NOMO-1 treated with DMSO at 0.1 percent for 48 hours (cell line): Measurements from ENCODE around the gene SLC6A13.

ENCODE experiments used
- DNase-seq: peaks from one replicate; lab custom pipeline; 2025; ENCODE audit not compliant: unreplicated experiment; lab: John Stamatoyannopoulos, UW

The SLC6A13 gene

DNA sequence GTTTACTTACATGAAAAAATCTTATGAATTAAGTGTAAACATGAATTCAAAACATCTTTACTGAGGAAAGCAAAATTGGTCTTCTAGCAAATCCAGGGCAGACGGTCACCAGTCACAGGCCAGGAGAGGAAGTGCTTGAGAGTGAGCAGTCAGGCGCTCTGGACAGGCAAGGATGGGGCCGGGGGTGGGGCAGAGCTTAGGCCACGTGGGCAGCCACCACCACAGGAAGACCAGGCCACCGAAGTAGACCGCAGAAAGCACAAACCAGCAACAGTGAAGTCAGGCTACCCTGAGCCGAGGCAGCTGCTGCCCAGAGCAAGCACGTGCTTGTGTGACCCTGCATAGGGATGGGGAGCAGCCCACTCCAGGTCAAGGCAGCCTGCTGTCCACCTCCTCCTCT is 82.2 kb downstream of the SLC6A13 start:
- peak; percentile 90 for DNase-seq

DNA sequence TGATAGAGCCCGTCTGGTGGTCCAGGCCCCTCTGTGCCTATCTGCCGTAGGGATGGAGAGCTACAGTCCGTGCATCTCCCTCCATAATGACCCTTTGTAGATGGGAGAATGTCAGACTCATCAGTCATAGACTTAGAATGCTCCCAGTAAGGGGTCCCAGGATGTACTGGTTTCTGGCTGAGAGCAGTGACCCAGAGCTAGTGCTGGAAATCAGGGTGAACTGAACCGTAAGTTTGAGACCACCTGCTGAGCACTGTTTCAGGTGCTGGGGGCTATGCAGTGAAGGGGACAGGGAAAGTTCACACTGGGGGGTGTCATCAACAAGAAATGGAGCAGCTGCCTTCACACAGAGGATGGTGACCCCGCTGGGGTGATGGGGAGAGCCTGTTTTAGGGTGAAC is 82.8 kb downstream of the SLC6A13 start:
- no peak for DNase-seq

DNA sequence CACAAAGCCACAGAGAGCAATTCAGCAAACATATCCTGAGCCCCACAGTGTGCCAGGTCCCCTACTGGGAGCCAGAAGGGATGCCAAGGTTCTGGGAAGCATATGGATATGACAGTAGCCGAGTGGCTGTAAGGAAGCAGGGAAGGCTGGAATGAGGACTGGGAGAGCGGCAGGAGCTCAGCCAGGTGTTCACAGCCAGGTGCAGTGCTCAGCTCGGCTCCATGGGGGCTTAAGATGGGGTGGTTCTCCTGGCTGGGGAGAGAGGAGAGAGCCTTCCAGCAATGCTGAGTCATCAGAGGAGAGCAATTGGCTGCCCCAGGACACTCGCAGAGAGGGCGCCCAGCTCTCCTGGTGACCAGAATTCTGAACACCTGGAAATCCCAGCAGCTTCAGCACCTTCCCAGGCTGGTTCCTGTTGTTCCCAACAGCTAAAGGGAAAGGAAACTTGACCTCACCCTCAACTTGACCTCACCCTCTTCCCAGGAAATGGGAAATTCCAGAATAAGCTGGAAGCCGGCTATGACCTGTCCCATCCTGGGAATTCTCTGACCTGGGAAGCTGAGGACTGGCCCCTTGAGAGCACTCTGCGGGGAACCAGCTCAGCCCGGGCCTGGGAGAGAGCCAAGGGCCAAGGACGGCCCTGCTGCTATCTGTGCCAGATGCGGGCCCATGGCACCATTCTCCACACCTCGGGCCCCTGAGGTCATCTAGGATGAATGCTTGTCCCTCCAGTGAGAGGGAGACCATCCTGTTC is 83.3 kb downstream of the SLC6A13 start:
- no peak for DNase-seq

DNA sequence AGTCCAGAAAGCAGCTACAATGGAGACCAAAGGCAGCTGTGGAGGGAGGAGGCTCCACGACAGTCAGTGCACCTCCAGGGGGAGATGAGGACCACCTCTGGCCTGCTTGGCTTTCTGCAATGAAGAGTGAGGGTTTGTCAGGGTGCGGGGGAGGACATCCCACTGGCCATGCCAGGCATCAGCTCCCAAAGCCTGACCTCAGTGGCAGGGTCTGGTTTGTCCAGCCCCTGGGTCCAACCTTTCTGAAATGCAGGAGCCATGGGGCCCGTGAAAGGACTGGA is 83.9 kb downstream of the SLC6A13 start:
- no peak for DNase-seq

DNA sequence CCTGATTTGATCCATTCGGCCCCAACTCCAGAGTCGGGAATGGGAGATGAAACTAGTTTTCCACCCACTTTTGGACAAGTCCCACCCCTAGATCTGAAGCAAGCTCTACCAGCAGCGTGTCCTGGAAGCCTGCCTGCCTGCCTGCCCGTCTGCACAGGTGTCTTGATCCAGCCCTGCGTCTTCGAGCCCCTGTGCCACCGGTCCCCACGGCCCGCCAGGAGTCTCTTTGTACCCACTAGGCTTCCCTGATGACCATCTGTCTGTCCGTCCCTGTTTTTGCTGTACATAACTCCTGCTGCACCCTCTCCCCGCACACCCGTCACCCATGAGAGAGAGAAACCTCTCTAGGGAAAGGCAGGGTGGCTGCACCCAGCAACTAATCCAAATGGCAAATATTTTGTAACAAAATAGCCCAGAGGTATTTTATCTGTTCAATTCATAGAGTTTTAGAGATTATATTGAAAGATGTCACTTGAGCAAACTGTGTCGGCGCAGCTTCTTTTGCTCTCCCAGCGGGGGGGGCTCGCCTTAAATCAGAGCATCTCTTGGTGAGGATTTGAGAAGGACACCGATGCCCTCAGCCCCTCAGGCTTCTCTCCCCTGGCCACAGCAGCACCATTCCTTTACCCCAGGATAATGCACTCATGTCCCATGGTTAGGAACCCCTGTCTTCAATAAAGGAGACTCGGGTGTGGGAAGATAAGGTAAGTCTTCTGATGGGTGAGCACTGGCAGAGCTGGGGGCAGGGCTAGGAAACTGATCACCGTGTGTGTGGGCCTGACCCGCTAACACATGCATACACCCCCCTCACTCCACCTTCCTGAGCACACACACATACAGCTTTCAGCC is 84.4 kb downstream of the SLC6A13 start:
- DNase-seq = no peak

DNA sequence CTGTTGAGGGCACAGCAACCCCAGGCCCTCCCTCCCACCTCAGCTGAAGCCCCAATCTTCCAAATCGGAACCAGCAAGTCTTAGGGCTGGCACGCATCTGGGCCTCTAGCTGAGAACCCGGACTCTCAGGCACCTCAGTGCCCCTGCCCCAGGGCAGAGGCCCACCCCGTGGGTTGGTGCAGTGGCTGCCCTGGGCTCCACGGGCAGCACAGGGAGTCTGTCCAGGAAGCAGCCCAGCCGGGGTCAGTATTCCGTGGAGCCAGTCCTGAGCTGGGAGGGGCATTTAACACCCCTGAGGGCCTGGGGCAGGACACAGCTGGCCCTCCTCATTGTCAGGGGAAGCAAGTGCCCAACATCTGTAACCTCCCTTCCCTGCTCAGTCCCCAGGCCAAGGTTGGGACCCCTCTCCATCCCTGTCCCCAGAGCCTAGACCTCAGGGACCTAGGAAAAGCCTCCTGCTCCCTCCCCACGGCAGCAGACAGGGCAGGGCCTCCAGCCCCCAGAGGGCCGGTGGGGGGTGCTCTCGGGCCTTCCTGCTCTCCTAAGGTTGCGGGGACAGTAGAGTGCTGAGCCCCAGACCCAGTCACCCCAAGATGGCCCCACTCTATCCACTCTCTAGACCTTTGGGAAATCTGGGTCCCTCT is 85.2 kb downstream of the SLC6A13 start:
- no peak for DNase-seq

DNA sequence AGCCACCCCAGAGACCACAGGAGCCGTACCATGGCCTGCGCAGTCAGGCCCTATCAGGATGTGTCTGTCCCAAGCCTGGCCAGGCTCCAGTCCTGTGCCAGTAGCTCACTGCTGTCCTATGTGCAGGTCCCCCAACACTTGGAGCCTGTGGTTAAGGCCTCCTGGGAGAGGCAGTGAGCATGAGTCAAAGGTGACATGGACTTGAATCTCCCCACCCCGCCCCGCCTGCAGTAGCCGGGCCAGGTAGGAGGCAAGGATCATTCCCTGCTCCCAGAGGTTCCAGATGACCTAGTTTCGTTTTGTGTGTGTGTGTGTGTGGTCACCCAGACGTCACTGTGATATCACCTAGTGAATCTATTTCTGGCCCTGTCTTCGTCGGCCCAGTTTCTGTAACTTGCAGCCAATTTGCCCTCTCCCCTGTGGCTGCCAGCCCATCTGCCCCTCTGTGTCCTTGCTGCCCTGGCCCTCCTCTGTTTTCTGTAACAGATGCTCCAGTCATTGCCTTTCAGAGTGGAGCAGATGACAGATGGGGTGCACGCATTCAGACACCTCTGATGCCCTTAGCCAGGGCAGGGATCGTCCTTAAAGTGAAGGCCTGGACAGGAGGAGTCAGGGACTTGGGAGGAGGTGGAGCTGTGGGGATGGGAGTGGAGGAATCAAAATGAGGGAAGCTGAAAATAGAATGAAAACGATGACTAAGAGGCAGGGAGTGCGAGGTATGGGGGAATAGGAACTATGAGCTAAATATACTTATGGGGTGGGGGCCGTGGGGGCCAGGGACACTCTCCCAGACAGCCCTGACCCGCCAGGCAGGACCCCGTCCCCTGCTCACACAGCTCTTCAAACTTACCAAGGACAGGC is 86.1 kb downstream of the SLC6A13 start:
- no peak for DNase-seq

DNA sequence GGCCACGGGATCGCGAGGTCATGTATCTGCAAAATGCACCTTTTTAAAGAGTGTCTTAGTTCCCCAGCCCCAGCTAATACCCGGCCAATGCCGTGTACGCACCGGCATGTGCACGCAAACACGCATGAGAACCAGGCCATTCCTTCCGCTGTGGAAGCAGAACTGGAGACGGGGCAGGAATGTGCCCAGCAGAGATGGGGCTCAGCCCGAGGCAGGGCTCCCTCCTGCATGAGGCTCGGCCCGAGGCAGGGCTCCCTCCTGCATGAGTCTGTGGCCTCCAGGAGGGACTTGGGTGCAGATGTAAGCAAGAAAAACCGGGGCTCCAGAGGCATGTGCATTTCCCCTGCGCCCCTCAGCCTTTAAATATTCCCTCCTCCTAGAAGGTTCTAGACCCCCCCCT is 86.9 kb downstream of the SLC6A13 start:
- DNase-seq = no peak

DNA sequence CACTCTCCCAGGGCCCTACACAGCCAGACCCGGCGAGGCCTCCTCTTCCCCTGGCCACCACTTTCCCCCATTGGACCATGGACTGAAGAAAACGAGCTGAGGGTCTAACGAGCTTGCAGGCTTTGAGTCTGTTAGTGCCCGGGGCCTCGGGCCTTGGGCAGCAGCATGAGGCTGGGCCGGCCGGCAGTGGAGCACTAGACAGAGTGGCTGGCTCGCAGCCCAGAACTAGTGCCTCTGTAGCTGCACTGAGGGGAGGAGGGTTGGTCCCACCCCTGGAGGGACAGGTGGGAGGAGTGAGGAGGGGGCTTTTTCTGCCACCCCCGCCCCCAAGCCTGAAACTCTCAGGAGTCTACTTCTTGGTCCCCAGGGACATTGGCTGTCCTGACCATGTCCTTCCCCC is 87.4 kb downstream of the SLC6A13 start:
- no peak for DNase-seq

DNA sequence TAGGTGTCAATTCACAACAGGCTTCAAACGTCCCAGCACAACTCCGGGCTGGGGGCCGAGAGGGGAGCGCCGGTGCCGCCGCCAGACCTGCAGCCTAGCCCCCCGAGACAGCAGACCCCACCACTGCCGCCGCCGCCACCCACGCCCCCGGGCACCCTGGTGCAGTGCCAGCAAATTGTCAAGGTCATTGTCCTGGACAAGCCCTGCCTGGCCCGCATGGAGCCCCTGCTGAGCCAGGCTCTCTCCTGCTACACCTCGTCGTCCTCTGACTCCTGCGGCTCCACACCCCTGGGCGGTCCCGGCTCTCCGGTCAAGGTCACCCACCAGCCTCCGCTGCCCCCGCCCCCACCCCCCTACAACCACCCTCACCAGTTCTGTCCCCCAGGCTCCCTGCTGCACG is 88.0 kb downstream of the SLC6A13 start:
- no peak for DNase-seq

DNA sequence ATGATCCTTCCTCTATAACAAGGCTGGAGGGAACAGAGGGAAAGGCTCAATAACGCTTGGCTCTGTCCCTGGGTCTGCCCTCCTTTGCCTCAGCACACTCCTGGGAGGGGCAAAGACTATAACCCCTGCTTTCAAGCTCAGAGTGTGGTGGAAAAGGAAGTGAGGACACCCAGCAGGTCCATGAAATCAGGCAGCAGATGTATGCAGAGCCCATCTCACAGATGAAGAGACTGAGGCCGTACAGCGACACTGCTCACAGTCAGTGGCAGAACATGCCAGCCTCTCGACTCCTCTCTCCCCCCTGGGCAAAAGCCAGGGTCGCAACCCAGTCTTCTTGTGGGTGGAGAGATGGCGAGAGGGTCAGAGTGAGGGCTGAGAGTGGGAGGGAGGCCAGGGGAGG is 88.5 kb downstream of the SLC6A13 start:
- DNase-seq = no peak

DNA sequence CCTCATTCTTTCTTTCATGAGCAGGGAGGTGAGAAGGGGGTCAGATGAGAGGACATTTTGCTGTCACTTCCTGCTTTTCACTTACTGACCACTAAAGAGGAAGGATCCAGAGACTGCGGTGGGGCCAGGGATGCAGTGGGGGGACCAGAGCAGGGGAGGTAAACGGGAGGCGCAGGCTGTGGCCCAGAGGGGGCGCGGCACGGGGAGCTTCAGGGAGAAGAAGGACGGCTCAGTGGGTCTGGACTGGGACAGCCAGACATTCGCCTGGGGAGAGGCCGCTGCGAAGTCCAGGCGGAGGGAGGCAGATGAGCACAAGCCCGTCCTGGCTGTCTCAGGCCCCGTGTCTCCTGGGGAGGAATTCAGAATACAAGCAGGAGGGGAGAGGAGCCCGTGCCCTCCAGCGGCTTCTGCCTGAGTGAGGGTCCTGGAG is 89.9 kb downstream of the SLC6A13 start:
- peak; percentile 54 for DNase-seq

DNA sequence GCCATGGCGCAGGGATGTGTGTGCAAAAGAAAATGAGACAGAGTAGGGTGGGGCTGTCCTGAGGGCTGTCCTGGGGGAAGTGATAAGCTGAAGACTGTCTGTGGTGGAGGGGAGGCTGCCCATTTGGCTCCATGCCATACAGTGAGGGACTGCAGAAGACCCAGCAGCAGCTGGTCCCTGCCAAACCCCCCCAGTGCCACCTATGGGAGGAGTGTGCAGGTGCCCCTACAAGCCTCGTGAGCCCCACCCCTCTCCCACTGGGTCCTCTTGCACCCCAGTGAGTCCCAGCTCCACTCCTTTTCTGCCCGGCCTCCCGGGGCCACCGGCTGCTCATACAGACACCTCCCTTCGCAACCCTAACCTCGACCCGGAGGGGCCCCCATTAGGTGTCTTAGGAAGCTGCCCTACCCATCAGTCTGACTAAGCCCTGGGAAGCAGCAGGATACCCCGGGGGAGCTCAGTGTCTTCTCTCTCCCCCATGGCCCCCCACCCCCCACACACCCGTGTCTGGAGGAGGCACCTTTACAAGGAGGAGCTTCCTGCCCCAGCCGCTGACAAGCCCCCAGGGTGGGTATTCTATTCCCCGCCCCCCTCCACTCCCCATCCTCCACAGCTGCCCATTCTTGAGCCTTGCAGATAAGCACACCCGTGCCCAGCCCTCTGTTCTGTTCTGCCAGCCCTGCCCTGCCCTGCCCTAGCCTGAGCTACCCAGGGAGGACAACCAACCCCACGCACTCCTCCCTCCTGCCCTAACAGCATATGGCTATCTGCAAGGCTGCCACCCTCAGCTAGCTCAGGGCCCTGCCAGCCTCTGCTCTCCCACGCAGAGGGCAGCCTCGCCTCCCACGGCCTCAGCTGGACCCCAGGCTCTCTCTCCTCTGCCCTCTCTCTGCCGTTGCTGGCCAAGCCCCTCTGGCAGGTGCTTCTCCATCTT is 90.6 kb downstream of the SLC6A13 start:
- DNase-seq = no peak

DNA sequence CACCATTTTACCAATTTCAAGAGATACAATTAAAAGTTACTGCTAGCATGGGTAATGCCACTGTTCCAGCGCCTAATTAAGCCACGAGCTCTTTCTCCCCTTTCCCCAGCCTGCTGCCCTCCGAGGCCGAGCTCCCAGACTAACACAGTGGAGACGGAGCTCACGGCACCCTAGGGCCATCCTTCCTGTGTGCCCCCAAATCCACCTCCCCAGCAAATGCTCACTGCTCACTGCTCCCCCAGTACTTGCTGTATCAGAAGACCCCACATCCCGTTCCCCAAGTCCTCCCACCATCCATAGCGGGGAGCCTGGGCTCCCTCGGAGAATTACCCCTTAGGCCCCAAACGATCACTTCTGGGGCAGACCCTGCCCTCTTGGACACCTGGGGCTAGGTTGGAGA is 91.4 kb downstream of the SLC6A13 start:
- no peak for DNase-seq
